Lung (tissue), 16 donors: ENCODE results near the gene IPO5. TPM values are rescaled to one million over a fixed set of nuclear protein-coding genes. Genes with fewer than 3 reads are reported as not detected.

ENCODE experiments used
- ATAC-seq: fragments of 200-7000 bp; cut with Tn5 transposase; one replicate; pipeline ENCODE4 v1.9.1; 2020; ENCODE audit warnings: moderate number of reproducible peaks; ENCODE audit not compliant: insufficient read depth, low FRiP score
- DNase-seq, 3 donors: peaks; one replicate each; pipeline ENCODE4 v3.0.0-alpha.2; 2013 to 2017
- H3K27ac ChIP-seq, 2 donors: one replicate each; pipeline ENCODE4 v1.5.1; 2013; ENCODE audit warnings: mild to moderate bottlenecking in 2 of 2, moderate library complexity in 2 of 2, control low read depth in 1 of 2, inconsistent platforms in 1 of 2, low read depth in 1 of 2, low read length in 1 of 2
- H3K27me3 ChIP-seq, 3 donors: one replicate each; pipeline ENCODE4 v1.5.1; 2013; ENCODE audit warnings: low read length in 2 of 3; ENCODE audit not compliant: control insufficient read depth in 3 of 3, insufficient read depth in 3 of 3
- H3K36me3 ChIP-seq, 4 donors: one replicate each; pipeline ENCODE4 v1.5.1; 2013; ENCODE audit warnings: low read length in 4 of 4, mild to moderate bottlenecking in 1 of 4, moderate library complexity in 1 of 4; ENCODE audit not compliant: control insufficient read depth in 4 of 4, insufficient read depth in 4 of 4
- H3K4me1 ChIP-seq, 5 donors: one replicate each; pipeline ENCODE4 v1.5.1; 2013; ENCODE audit warnings: low read length in 5 of 5, mild to moderate bottlenecking in 2 of 5, moderate library complexity in 1 of 5; ENCODE audit not compliant: control insufficient read depth in 5 of 5, insufficient read depth in 5 of 5
- H3K4me3 ChIP-seq: one replicate; pipeline ENCODE4 v1.5.1; 2013; ENCODE audit warnings: mild to moderate bottlenecking, control low read depth, moderate library complexity
- H3K9ac ChIP-seq, 2 donors: one replicate each; pipeline ENCODE4 v1.5.1; 2013; ENCODE audit warnings: low read length in 2 of 2, control low read depth in 1 of 2; ENCODE audit not compliant: insufficient read depth in 1 of 2
- H3K9me3 ChIP-seq, 4 donors: one replicate each; pipeline ENCODE4 v1.5.1; 2013; ENCODE audit warnings: low read length in 3 of 4, mild to moderate bottlenecking in 1 of 4, moderate library complexity in 1 of 4; ENCODE audit not compliant: control insufficient read depth in 4 of 4, insufficient read depth in 3 of 4
- WGBS, 2 donors: extraction: QIAGEN DNeasy Blood & Tissue Kit; methylation state at CpG; one replicate each; pipeline ENCODE4 v1.1.7; 2013; 5-methylcytosine and 5-hydroxymethylcytosine counted together
- long read RNA-seq, 5 donors: transcript quantifications; one replicate each; lab custom pipeline, GENCODE V29; 2026
- polyA plus RNA-seq, 2 donors: library from polyadenylated mRNA; stranded (reverse); fragments of 200-250 nt; gene quantifications; one replicate each; pipeline ENCODE4 v1.2.1, GENCODE V29; 2013
- total RNA-seq, 2 donors: library from RNA; depleted of rRNA in 1 of 2; stranded (reverse); fragments of >200 nt in 1 of 2; gene quantifications; one replicate each; pipeline ENCODE4 v1.2.1, GENCODE V29; 2014 to 2021
- TF ChIP-seq, protein P1 (sequence below): IDR thresholded peaks from 2 replicates; pipeline ENCODE4 v1.5.1; 2012; ENCODE audit warnings: mild to moderate bottlenecking; ENCODE audit errors: control extremely low read depth, extremely low read depth
- donor health status: control.
- donor health status: control.
- donor health status: Bipolar disorder and iron deficiency.
- donor health status: healthy.
- donor health status: DM: yes; HTN: yes; CAD: no.

IPO5 gene
- total RNA-seq (100 to 1,000 TPM in 1 of 2 donors, 10 to 100 TPM in 1; 84.8 to 137 TPM), polyA plus RNA-seq (10 to 100 TPM; 26.7 to 38.6 TPM)
- long read RNA-seq, donor 1, transcript IPO5-222 (26 exons, 3,419 nt): major isoform, 13 of 41 reads
- long read RNA-seq, donor 1, partial matches to known transcripts: 25 of 41 reads
- long read RNA-seq, donor 1, other reads (novel, unspliced or antisense): 0 of 41 reads
- long read RNA-seq, donor 2, partial matches to known transcripts: 0 of 2 reads
- long read RNA-seq, donor 2, other reads (novel, unspliced or antisense): 0 of 2 reads
- long read RNA-seq, donor 3, transcript IPO5-222 (26 exons, 3,419 nt): major isoform, 5 of 12 reads
- long read RNA-seq, donor 3, partial matches to known transcripts: 6 of 12 reads
- long read RNA-seq, donor 3, other reads (novel, unspliced or antisense): 0 of 12 reads
- long read RNA-seq, donor 4, partial matches to known transcripts: 14 of 15 reads
- long read RNA-seq, donor 4, other reads (novel, unspliced or antisense): 0 of 15 reads
- long read RNA-seq, donor 5, transcript IPO5-222 (26 exons, 3,419 nt): major isoform, 11 of 60 reads
- long read RNA-seq, donor 5, partial matches to known transcripts: 46 of 60 reads
- long read RNA-seq, donor 5, other reads (novel, unspliced or antisense): 0 of 60 reads

- no peak within 1 kb of the TSS for H3K27ac ChIP-seq
- WGBS, 2 donors: 67 to 70% methylated on average over 10 of the region's 10 CpGs
Measured at GRCh38 chr13:97953376-97953970, at the start of gene IPO5. IPO5 (plus strand) TSS chr13:97953675; CDS start chr13:97976697, 23,022 bp downstream.

GRCh38 chr13:97904059-97904458 lies 49.4 kb upstream of the IPO5 start:
- Histone ChIP-seq H3K9ac (no peak overlapping the region), H3K4me3 (no peak overlapping the region), H3K9me3 (no peaks in the 10 kb centered on the region), H3K36me3 (no peaks in the 10 kb centered on the region), H3K27me3 (no peaks in the 10 kb centered on the region), H3K4me1 (peaks cover 0 to 3% (median 0%) of the 10 kb centered on the region in 5 donors), H3K27ac (no peak overlapping the region)
- DNase-seq (no peak), ATAC-seq (no peak)
- WGBS, 2 donors: 69 to 85% methylated on average over 2 of the region's 2 CpGs
- TF ChIP-seq, protein P1, sequence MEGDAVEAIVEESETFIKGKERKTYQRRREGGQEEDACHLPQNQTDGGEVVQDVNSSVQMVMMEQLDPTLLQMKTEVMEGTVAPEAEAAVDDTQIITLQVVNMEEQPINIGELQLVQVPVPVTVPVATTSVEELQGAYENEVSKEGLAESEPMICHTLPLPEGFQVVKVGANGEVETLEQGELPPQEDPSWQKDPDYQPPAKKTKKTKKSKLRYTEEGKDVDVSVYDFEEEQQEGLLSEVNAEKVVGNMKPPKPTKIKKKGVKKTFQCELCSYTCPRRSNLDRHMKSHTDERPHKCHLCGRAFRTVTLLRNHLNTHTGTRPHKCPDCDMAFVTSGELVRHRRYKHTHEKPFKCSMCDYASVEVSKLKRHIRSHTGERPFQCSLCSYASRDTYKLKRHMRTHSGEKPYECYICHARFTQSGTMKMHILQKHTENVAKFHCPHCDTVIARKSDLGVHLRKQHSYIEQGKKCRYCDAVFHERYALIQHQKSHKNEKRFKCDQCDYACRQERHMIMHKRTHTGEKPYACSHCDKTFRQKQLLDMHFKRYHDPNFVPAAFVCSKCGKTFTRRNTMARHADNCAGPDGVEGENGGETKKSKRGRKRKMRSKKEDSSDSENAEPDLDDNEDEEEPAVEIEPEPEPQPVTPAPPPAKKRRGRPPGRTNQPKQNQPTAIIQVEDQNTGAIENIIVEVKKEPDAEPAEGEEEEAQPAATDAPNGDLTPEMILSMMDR: no peak

More at GRCh38 chr13:97953376-97953970, at the start of gene IPO5:
- TF ChIP-seq, protein P1: no peak
- Histone ChIP-seq H3K9me3 (peaks cover 0 to 1% (median 0%) of the 10 kb centered on the region in 4 donors), H3K4me3 (no peak within 1 kb of the TSS), H3K27me3 (no peaks in the 10 kb centered on the region), H3K9ac (no peak within 1 kb of the TSS), H3K4me1 (no peaks in the 10 kb centered on the region), H3K36me3 (no peaks in the 10 kb centered on the region)
- ATAC-seq: no peak
- no peak for DNase-seq

GRCh38 chr13:97905517-97905916 lies 48.0 kb upstream of the IPO5 start:
- H3K27me3 ChIP-seq: no peaks in the 10 kb centered on the region
- no peaks in the 10 kb centered on the region for H3K9me3 ChIP-seq
- TF ChIP-seq, protein P1: no peak
- no peak overlapping the region for H3K9ac ChIP-seq
- no peak overlapping the region for H3K27ac ChIP-seq
- DNase-seq (no peak), ATAC-seq (no peak)
- H3K36me3 ChIP-seq: no peaks in the 10 kb centered on the region
- 76 to 88% methylated on average over 1 of the region's 1 CpG for WGBS, 2 donors
- H3K4me1 ChIP-seq: no peaks in the 10 kb centered on the region
- no peak overlapping the region for H3K4me3 ChIP-seq
